GM19035 (cell line): ENCODE results near the gene KRTAP9-7.
"Not testable (repeated sequence)": the region's sequence is repeated elsewhere in the genome, so short reads cannot be mapped to it uniquely, and the experiment has no call there.

Source experiments
- ATAC-seq: cut with Tn5 transposase; IDR thresholded peaks from one replicate; pipeline ENCODE4 v1.9.1; 2021; ENCODE audit not compliant: unreplicated experiment

Gene KRTAP9-7

GRCh38 chr17:41271323-41271722 lies 4.2 kb upstream of the KRTAP9-7 start:
- not testable (repeated sequence) for ATAC-seq

DNA sequence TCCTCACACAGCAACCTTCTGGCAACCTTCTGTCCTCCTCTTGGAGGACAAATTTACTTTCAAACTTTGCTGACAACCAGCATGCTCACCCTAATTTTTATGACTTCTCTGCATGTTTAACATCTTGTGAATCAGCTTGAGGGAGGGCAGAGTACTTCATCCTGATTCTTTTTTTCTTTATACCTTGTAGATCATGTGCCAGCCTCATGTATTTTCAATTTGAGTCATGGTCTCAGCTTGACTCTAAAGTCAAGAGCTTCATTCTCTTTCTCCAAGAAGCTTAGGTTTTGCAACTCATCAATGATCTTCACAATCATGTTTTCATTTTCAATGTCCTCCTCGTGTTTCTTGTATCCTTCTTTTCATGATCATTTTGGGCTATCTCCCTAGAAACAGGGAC lies 3.6 kb upstream of the KRTAP9-7 start:
- ATAC-seq = no peak

- ATAC-seq = no peak
Observed at GRCh38 chr17:41278176-41278955, 2.9 kb downstream of the KRTAP9-7 start.

DNA sequence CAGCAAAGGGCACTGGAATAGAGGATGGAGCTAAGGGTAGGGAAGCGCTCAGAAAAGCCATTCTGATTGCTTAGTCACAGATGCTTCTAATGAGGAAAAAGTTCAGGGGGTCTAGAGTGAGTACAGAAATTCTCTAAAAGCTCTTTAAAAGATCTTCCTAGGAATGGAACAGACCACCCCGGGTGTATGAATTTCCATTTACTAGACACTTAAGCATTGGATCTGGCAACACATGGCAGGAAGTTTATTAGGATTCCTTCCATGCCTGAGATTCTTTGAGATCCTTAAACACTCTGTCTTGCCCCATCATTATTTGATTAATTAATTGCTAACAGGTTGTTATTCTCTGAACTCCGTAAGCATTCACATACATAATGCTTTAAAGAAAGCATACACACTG lies 8.5 kb downstream of the KRTAP9-7 start:
- no peak for ATAC-seq

- no peak for ATAC-seq
Observed at GRCh38 chr17:41284546-41284945, 9.0 kb downstream of the KRTAP9-7 start.

DNA sequence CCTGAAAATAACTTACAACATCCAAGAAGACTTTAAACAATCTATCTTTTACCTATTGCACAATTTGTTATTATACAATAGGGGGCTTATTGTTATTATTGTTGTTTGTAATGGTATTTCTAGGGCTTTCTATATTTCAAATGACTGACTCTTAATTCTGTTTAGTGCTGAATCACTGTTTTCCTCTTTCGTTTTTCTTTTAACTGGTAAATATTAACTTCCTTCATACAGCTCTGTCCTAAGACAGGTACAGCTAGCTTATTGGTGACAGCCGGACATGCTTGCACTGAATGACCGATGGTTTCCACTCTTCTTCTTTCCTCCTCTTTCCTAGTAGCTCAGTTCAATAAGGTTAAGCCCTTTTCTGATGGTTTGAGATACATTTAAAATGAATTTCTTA lies 11.6 kb downstream of the KRTAP9-7 start:
- no peak for ATAC-seq

- ATAC-seq = no peak
Observed at GRCh38 chr17:41294016-41294415, 18.5 kb downstream of the KRTAP9-7 start.

GRCh38 chr17:41296846-41297245 lies 21.3 kb downstream of the KRTAP9-7 start:
- no peak for ATAC-seq

DNA sequence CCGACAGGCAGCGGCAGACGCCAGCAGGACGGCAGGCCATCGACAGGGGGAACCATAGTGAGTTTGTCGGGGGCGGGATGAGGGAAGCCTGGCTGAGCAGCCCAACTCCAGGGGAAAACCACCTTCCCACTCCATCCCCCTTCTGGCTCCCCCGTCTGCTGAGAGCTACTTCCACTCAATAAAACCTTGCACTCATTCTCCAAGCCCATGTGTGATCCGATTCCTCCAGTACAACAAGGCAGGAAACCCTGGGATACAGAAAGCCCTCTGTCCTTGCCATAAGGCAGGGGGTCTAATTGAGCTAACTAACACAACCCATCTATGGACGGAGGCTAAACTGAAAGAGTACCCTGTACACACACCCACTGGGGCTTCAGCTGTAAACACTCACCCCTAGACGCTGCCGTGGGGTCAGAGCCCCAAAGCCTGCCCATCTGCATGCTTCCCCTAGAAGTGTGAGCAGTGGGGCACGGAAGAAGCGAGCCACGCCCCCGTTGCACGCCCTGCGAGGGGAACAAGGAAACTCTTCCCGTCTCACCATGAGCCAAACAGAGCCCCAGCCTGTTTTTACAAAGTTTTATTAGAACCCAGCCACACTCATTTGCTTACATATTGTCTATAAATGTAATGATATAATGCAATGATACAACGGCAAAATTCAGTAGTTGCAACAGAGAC lies 23.1 kb downstream of the KRTAP9-7 start:
- ATAC-seq = no peak

DNA sequence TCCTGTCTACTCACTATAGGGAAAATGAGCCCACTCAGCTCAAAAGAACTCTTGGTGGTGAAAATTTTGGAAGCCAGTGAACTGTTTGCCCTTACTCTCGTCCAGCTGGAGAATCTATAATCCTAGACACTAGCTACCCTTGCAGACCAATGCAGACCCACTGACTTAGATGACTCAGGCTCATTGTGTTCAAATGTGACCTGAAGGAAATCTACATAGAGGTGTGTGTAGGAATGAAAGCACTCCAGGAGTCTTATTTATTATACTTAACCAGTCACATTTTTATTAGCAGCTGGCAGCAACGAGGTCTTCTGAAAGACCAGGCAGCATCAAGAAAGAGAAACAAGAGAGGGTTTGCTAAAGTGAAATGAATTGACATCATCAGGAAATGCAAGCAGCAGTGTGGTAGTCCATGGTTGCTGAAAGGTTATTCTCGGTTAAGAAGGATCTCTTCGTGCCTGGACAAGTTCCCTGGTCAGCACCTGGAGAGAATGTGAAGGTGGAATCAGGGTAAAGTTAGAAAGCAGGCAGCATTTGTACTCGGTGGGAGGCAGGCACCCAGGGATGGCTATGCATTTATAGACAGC lies 25.8 kb downstream of the KRTAP9-7 start:
- no peak for ATAC-seq

DNA sequence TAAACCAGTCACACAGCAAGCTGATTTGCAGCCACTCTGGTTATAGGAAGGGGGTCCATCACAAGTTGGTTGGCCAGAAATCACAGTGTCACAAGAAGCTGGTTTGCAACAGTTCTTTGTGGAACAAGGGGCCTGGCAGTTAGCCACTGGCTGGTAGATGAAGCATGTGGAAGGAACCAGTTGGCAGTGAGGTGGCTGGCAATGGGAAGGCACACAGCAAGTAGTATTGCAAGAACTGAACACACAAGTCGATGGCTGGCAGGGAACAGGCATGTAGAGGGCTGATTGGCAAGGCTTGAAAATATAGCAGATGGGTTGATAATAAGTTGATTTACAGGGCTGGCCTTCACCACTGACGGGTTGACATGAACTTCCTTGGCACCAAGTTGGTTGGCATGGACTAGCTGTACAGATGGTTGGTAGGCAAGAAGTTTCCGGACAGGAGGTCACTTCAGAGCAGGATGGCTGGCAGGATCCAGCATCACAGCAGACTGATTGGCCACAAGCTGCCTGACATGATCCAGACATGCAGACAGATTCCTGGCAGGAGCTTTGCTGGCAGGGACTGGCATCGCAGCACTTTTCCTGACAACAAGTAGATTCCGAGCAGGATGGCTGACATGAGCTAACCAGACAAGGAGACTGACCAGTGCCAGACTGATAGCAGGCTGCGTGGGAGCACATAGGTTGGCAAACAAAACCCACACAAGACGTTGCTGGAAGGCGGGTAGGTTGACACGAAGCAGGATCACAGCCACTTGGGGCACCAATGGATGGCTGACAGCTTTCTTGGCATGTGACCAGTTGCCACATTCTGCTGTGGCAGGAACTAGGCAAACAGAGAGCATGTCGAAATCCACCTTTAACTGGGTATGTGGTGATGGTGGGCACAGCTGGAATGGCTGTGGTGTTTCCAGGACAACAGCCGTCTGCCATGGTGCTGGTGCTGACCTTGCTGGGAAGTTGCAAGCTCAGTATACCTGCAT lies 26.7 kb downstream of the KRTAP9-7 start, which contains the start of gene KRTAP29-1:
KRTAP29-1 (minus strand) TSS at position 936 of the 986 bp plus-strand sequence; CDS start at position 936, 0 bp downstream.
- no peak for ATAC-seq

- ATAC-seq = no peak
Observed at GRCh38 chr17:41302981-41303380, 27.5 kb downstream of the KRTAP9-7 start.

- ATAC-seq = no peak
Observed at GRCh38 chr17:41304091-41304490, 28.6 kb downstream of the KRTAP9-7 start.

DNA sequence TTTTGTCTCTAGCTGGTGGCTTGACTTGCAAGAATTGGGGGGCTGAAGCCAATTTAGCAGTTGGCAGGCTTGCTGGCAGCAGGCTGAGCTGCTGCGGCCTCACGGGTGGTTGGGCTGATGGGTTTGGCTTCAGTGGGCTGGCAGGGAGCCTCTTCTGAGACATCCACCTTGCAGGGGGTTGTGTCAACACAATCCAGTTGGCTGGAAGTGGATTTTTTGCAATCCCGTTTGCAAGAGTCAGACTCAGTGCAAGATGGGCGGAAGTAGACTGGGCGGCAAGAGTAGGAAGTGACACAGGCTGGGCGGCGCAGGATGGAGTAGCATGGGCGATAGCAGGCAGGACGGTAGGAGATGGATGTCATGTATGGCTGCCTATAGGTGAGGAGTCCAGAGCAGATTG lies 32.1 kb downstream of the KRTAP9-7 start:
- ATAC-seq = no peak

DNA sequence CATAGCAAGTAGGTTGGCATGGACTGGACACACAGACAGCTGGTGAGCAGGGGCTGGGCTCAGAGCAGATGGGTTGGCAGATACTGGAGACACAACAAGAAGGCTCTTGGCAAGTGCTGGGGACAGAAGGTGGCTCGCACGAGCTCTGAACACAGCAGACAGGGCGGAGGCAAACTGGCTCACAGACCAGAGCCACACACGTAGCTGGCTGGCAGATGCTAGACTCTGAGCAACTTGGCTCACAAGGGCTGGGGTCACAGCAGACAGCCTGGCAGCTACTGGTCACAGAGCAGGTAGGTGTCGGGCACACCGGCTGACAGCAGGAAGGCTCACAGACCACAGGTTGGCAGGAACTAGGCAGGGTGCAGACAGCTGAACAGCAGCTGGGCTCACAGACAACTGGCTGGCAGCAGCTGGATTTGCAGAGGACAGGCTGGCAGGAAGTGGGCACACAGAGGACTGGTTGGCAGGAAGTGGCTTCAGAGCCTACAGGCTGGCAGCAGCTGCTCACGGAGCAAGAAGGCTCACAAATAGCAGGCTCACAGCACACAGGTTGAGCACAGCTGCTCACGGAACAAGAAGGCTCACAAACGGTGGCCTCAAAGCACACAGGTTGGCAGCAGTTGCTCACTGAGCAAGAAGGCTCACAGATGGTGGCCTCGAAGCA lies 32.9 kb downstream of the KRTAP9-7 start:
- no peak for ATAC-seq

- ATAC-seq = no peak
Observed at GRCh38 chr17:41308918-41309359, 33.4 kb downstream of the KRTAP9-7 start, which contains the start of gene KRTAP16-1. KRTAP16-1 (minus strand) TSS chr17:41309309; CDS start chr17:41309253, 56 bp downstream.

GRCh38 chr17:41311111-41311510 lies 35.6 kb downstream of the KRTAP9-7 start:
- ATAC-seq = no peak

DNA sequence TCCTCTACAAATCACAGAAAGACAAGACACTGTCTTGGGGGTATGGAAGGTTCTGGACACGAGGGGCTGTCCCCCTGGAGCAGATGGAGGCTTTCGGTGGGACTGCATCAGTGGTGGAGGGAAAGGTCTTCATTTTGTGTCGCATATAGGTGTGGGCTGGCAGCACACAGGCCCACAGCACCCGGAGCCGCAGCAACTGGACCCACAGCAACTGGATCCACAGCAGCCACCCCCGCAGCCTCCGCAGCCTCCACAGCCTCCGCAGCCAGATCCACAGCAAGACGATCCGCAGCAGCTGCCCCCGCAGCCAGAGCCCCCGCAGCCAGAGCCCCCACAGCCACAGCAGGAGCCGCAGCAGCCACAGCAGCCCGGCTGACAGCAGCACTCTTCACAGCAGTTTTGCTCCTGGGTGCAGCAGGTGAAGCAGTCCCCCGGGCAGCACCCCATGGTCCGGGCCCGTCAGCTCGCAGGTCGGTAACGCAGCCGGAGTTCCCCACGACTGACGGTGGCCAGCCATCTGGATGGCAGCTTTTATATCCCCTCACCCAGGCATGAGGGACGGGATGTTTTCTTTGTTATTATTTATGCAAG lies 39.8 kb downstream of the KRTAP9-7 start, which contains the start of gene KRTAP17-1:
KRTAP17-1 (minus strand) TSS at position 507 of the 591 bp plus-strand sequence; CDS start at position 447, 60 bp downstream.
- ATAC-seq = no peak

DNA sequence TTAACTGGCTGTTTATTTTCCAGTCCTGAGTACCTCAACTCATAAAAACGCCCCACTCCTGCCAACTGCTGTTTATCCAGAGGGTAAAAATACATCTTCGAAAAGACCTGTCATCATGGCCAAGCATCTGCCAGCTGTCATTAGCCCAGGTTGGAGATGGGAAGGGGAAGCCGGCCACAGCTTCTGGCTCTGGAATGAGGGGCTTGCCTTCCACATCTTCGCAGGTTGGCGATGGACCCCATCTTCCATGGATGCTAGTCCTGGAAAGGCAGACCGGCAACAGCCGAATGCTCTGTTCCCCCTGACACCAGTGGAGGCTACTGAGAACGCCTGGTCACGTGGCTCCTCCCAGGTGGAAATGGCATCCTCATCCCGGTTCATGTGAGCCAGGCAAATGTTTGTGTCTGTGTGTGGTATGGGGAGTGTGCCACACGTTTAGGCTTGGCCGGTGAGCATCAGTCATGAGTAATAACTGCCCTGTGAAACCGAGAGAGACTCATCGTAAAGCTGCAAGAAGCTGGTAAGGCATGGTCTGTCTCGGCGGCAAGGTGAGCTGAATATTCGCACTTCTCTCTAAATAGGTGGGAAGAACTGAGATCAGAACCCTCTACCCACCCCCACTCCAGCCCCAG lies 40.4 kb downstream of the KRTAP9-7 start:
- ATAC-seq = no peak
